DND-41 (cell line): ENCODE data around the gene BARHL2.

Experiments used
- CTCF ChIP-seq: IDR thresholded peaks from 2 replicates; pipeline ENCODE4 v1.5.1; 2012; ENCODE audit warnings: borderline replicate concordance, low read length, moderate library complexity, mild to moderate bottlenecking; ENCODE audit not compliant: poor library complexity, severe bottlenecking; ENCODE audit errors: extremely low read depth
- EZH2 ChIP-seq: IDR thresholded peaks from 3 replicates; pipeline ENCODE4 v1.6.1; 2012; ENCODE audit warnings: borderline replicate concordance, low read depth, mild to moderate bottlenecking, moderate library complexity, low read length, inconsistent platforms; ENCODE audit not compliant: severe bottlenecking

DNA sequence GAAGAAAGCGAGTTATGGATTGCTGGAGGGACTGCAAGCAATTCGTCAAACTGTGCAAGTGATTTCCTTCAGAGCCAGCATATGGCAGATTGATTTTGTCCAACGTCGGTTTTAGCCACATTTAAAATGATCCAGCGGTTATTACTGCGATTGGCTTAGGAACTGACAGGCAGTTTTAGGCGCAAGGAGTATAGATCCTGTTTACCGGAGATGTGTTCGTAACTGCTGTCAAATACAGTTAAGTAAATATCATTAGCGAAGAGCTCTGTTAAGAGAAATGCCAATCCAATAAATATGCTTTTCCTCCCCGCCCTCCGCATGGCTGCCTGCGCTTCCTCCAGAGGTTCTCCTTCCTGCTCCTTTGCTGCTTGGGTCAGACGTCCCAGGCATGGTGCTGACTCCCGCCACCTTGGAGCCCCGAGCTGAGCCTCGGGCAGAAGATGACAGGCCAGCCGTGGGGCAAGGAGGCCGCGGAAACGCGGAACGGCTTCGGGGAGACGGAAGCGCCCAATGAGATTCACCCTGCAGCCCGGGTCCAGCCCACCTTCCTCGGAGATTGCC, 9.4 kb upstream of the BARHL2 start:
- TF ChIP-seq CTCF (no peak), EZH2 (no peak)
